ENCODE data around the gene KIF1B. TPM values are rescaled to one million over a fixed set of nuclear protein-coding genes. Genes with fewer than 3 reads are reported as not detected.
"Not testable (repeated sequence)": the region's sequence is repeated elsewhere in the genome, so short reads cannot be mapped to it uniquely, and the experiment has no call there.

Gene KIF1B
- polyA plus RNA-seq, 2 donors, result 9.6 to 13.6 TPM

DNA sequence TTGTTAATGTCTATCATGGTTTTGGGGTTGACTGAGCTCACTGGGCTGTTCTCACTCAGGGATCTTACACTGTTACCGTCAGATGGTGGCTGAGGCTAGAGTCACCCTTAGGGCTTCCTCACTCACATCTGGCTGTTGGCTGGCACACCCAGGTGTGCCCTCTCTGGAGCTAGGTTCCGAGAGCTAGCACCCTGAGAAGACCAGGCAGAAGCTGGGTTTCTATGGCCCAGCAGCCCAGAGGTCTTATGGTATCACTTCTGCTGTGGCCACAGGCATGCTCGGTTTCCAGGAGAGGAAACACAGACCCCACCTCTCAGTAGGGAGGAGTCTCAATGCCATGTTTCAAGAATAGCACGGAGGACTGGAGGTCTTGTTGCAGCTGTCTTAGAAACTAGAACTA lies 20.7 kb upstream of the KIF1B start:
- no peaks in the 10 kb centered on the region for H3K36me3 ChIP-seq (ENCODE audit: control insufficient read depth in 2 of 2, insufficient read depth in 2 of 2, low read length in 1 of 2)
- 48 to 58% methylated on average over 4 of the region's 4 CpGs for WGBS, 2 donors
- no peaks in the 10 kb centered on the region for H3K27me3 ChIP-seq (ENCODE audit: control insufficient read depth in 1 of 2, insufficient read depth in 2 of 2, low read length in 2 of 2)
- H3K4me3 ChIP-seq (ENCODE audit: low read depth in 1 of 2, low read length in 2 of 2), result no peak overlapping the region
- no peak overlapping the region for H3K27ac ChIP-seq (ENCODE audit: low read depth in 2 of 2, low read length in 1 of 2)
- no peaks in the 10 kb centered on the region for H3K9me3 ChIP-seq (ENCODE audit: control insufficient read depth in 2 of 2, insufficient read depth in 1 of 2, low read depth in 1 of 2, low read length in 1 of 2)
- no peaks in the 10 kb centered on the region for H3K4me1 ChIP-seq (ENCODE audit: control insufficient read depth in 2 of 2, insufficient read depth in 2 of 2, low read length in 1 of 2)

DNA sequence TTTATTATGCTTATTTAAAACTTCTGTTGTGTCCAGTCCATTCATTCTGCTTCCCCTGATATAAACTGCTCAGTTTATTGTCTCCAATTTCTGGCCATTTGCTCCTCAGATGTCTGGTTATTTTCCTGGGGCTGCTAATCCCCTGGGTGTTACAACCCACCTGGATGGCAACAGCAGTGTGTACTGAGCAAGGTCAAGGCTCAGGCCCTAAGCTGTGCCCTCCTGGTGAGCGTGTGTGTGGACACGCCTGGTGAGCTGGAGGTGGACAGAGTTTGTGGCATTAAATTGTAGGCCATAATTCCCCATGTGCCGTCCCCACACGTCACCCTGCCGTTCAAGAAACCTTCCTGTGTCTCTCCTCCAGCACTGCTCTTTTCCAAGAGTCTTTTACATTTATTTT lies 18.1 kb upstream of the KIF1B start:
- H3K4me1 ChIP-seq (ENCODE audit: control insufficient read depth in 2 of 2, insufficient read depth in 2 of 2, low read length in 1 of 2), result no peaks in the 10 kb centered on the region
- H3K36me3 ChIP-seq (ENCODE audit: control insufficient read depth in 2 of 2, insufficient read depth in 2 of 2, low read length in 1 of 2), result no peaks in the 10 kb centered on the region
- no peaks in the 10 kb centered on the region for H3K9me3 ChIP-seq (ENCODE audit: control insufficient read depth in 2 of 2, insufficient read depth in 1 of 2, low read depth in 1 of 2, low read length in 1 of 2)
- 86 to 87% methylated on average over 5 of the region's 5 CpGs for WGBS, 2 donors
- H3K4me3 ChIP-seq (ENCODE audit: low read depth in 1 of 2, low read length in 2 of 2), result no peak overlapping the region
- H3K27ac ChIP-seq (ENCODE audit: low read depth in 2 of 2, low read length in 1 of 2), result no peak overlapping the region
- no peaks in the 10 kb centered on the region for H3K27me3 ChIP-seq (ENCODE audit: control insufficient read depth in 1 of 2, insufficient read depth in 2 of 2, low read length in 2 of 2)

DNA sequence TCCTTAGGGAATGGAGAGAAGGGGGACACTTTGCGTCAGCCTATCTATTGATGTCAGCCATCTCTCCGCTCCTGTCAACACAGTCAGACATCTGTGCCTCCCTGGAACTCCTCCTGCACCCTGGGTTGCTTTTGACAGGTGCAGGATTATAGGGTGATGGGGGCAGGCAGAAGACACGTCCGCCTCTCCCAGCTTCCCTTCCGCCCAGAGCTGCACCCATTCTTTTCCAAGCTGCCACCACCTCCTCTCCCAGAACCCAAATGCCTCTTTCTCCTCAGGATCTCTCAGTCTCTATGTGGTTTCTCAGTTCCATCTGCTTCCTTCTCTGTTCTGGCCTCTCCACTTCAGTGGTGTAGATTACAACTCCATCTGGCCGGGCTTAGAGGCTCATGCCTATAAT lies 17.1 kb upstream of the KIF1B start:
- Histone ChIP-seq H3K27ac (ENCODE audit: low read depth in 2 of 2, low read length in 1 of 2) (no peak overlapping the region), H3K4me3 (ENCODE audit: low read depth in 1 of 2, low read length in 2 of 2) (no peak overlapping the region), H3K4me1 (ENCODE audit: control insufficient read depth in 2 of 2, insufficient read depth in 2 of 2, low read length in 1 of 2) (no peaks in the 10 kb centered on the region), H3K27me3 (ENCODE audit: control insufficient read depth in 1 of 2, insufficient read depth in 2 of 2, low read length in 2 of 2) (no peaks in the 10 kb centered on the region), H3K9me3 (ENCODE audit: control insufficient read depth in 2 of 2, insufficient read depth in 1 of 2, low read depth in 1 of 2, low read length in 1 of 2) (no peaks in the 10 kb centered on the region), H3K36me3 (ENCODE audit: control insufficient read depth in 2 of 2, insufficient read depth in 2 of 2, low read length in 1 of 2) (no peaks in the 10 kb centered on the region)
- 81 to 82% methylated on average over 6 of the region's 6 CpGs for WGBS, 2 donors

DNA sequence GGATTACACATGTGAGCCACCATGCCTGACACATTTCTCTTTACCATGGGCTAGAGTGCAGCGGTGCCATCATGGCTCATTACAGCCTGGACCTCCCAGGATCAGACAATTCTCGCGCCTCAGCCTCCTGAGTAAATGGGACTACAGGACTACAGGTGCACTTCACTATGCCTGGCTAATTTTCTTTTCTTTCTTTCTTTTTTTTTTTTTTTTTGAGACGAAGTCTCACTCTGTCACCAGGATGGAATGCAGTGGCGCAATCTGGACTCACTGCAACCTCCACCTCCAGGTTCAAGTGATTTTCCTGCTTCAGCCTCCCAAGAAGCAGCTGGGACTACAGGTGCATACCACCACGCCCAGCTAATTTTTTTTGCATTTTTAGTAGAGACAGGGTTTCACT lies 14.8 kb upstream of the KIF1B start:
- Histone ChIP-seq H3K27me3 (ENCODE audit: control insufficient read depth in 1 of 2, insufficient read depth in 2 of 2, low read length in 2 of 2) (no peaks in the 10 kb centered on the region), H3K4me3 (ENCODE audit: low read depth in 1 of 2, low read length in 2 of 2) (no peak overlapping the region), H3K36me3 (ENCODE audit: control insufficient read depth in 2 of 2, insufficient read depth in 2 of 2, low read length in 1 of 2) (no peaks in the 10 kb centered on the region), H3K9me3 (ENCODE audit: control insufficient read depth in 2 of 2, insufficient read depth in 1 of 2, low read depth in 1 of 2, low read length in 1 of 2) (no peaks in the 10 kb centered on the region), H3K27ac (ENCODE audit: low read depth in 2 of 2, low read length in 1 of 2) (no peak overlapping the region), H3K4me1 (ENCODE audit: control insufficient read depth in 2 of 2, insufficient read depth in 2 of 2, low read length in 1 of 2) (no peaks in the 10 kb centered on the region)
- WGBS, 2 donors, result 78 to 80% methylated on average over 6 of the region's 6 CpGs

DNA sequence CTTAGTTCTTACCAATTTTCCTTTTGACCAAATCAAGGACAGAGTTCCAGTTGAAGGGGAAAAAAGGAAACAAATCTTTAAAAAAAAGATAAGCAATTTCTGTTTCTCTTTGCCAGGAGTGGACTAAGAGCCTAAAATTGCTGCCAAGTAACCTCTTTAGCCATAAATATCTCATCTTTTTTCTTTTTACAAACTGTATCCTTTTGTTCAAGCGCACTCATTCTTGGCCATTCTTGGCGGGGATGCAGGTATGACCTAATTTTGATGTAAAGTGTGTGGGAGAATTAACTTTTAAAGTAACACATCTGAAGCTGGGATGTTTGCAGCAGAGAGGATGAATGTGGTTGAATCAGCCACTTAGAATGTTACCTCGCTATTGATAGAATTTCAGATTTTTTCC lies 13.4 kb upstream of the KIF1B start:
- H3K27me3 ChIP-seq (ENCODE audit: control insufficient read depth in 1 of 2, insufficient read depth in 2 of 2, low read length in 2 of 2), result no peaks in the 10 kb centered on the region
- H3K9me3 ChIP-seq (ENCODE audit: control insufficient read depth in 2 of 2, insufficient read depth in 1 of 2, low read depth in 1 of 2, low read length in 1 of 2), result no peaks in the 10 kb centered on the region
- H3K36me3 ChIP-seq (ENCODE audit: control insufficient read depth in 2 of 2, insufficient read depth in 2 of 2, low read length in 1 of 2), result no peaks in the 10 kb centered on the region
- no peak overlapping the region for H3K4me3 ChIP-seq (ENCODE audit: low read depth in 1 of 2, low read length in 2 of 2)
- H3K4me1 ChIP-seq (ENCODE audit: control insufficient read depth in 2 of 2, insufficient read depth in 2 of 2, low read length in 1 of 2), result no peaks in the 10 kb centered on the region
- 23 to 43% methylated on average over 3 of the region's 3 CpGs for WGBS, 2 donors
- H3K27ac ChIP-seq (ENCODE audit: low read depth in 2 of 2, low read length in 1 of 2), result no peak overlapping the region

DNA sequence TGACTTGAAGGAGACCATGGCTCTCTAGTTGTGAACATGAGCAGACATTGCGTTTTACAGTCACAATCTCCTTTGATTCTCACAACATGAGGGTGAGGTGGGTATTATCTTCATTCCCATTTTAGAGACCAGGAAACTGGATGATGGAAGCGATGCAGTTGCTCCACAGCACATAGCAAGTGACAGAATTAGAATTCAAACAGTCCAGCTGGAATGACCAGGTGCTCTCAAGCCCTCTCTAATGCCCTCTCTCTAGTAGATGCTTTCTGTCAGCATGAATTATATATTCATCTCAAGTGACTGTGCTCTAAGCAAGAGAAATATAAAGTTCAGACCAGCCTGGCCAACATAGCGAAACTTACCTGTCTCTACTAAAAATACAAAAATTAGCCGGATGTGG lies 9.8 kb upstream of the KIF1B start:
- no peaks in the 10 kb centered on the region for H3K4me1 ChIP-seq (ENCODE audit: control insufficient read depth in 2 of 2, insufficient read depth in 2 of 2, low read length in 1 of 2)
- H3K27me3 ChIP-seq (ENCODE audit: control insufficient read depth in 1 of 2, insufficient read depth in 2 of 2, low read length in 2 of 2), result no peaks in the 10 kb centered on the region
- no peaks in the 10 kb centered on the region for H3K36me3 ChIP-seq (ENCODE audit: control insufficient read depth in 2 of 2, insufficient read depth in 2 of 2, low read length in 1 of 2)
- no peaks in the 10 kb centered on the region for H3K9me3 ChIP-seq (ENCODE audit: control insufficient read depth in 2 of 2, insufficient read depth in 1 of 2, low read depth in 1 of 2, low read length in 1 of 2)
- no peak overlapping the region for H3K4me3 ChIP-seq (ENCODE audit: low read depth in 1 of 2, low read length in 2 of 2)
- WGBS, 2 donors, result 94 to 95% methylated on average over 4 of the region's 4 CpGs
- H3K27ac ChIP-seq (ENCODE audit: low read depth in 2 of 2, low read length in 1 of 2), result no peak overlapping the region

DNA sequence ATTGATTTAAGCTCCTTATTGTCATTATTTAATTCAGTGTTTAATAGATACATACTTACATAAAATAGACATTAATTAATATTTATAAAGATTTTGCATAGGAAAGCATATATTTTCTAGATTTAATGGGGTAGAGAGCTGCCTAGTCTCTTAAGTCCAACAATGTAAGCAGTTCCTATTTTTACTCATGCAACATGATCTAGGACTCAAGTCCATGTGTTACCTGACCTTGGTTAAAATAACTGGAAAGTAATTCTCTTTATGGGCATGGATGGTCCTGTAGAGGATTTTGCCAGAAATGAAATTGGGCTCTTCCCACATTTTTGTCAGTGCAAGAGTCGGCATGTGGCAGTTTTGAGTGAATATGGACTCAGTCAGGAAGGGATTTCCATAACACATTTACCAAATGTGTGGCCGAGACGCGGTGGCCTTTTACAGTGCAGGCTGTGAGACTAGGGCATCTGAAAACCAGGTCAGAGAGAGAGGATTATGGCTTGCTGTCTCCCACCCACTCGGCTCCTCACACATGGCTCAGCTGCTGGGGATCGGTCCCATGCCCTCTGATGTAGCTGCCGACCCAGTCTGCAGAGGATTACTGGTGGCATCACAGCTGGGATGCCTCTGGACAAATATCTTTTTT lies 6.2 kb upstream of the KIF1B start:
- Histone ChIP-seq H3K4me1 (ENCODE audit: control insufficient read depth in 2 of 2, insufficient read depth in 2 of 2, low read length in 1 of 2) (no peaks in the 10 kb centered on the region), H3K4me3 (ENCODE audit: low read depth in 1 of 2, low read length in 2 of 2) (no peak overlapping the region), H3K9me3 (ENCODE audit: control insufficient read depth in 2 of 2, insufficient read depth in 1 of 2, low read depth in 1 of 2, low read length in 1 of 2) (no peaks in the 10 kb centered on the region), H3K27me3 (ENCODE audit: control insufficient read depth in 1 of 2, insufficient read depth in 2 of 2, low read length in 2 of 2) (no peaks in the 10 kb centered on the region), H3K27ac (ENCODE audit: low read depth in 2 of 2, low read length in 1 of 2) (no peak overlapping the region), H3K36me3 (ENCODE audit: control insufficient read depth in 2 of 2, insufficient read depth in 2 of 2, low read length in 1 of 2) (no peaks in the 10 kb centered on the region)
- WGBS, 2 donors, result 71 to 75% methylated on average over 7 of the region's 7 CpGs

DNA sequence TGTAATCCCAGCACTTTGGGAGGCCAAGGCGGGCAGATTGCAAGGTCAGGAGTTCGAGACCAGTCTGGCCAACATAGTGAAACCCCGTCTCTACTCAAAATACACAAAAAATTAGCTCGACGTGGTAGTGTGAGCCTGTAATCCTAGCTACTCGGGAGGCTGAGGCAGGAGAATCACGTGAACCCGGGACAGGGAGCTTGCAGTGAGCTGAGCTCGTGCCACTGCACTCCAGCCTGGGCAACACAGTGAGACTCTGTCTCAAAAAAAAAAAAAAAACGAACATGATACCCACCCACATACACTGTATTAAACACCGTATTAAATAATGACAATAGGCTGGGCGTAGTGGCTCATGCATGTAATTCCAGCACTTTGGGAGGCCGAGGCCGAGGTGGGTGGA lies 5.2 kb upstream of the KIF1B start:
- WGBS, 2 donors, result 84% methylated on average over 14 of the region's 14 CpGs
- not testable (repeated sequence) for H3K9me3 ChIP-seq (ENCODE audit: control insufficient read depth in 2 of 2, insufficient read depth in 1 of 2, low read depth in 1 of 2, low read length in 1 of 2); H3K4me3 ChIP-seq (ENCODE audit: low read depth in 1 of 2, low read length in 2 of 2); H3K27me3 ChIP-seq (ENCODE audit: control insufficient read depth in 1 of 2, insufficient read depth in 2 of 2, low read length in 2 of 2); H3K36me3 ChIP-seq (ENCODE audit: control insufficient read depth in 2 of 2, insufficient read depth in 2 of 2, low read length in 1 of 2); H3K4me1 ChIP-seq (ENCODE audit: control insufficient read depth in 2 of 2, insufficient read depth in 2 of 2, low read length in 1 of 2); H3K27ac ChIP-seq (ENCODE audit: low read depth in 2 of 2, low read length in 1 of 2)

DNA sequence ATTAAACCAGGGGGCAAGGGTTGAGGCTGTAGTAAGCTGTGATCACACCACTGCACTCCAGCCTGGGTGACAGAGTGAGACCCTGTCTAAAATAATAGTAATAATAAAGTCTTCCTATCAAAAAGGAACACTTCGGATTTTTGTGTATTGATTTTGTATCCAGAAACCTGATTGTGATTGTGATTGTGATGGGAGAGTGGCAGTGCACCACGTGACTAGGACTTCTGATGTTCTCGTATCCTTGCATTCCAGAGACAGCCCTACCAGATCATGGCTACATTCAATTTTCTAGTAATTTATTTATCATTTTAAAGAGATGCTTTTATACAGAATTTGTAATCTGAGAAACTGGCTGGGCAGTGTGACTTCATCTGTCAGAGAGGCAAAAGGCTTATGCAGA lies 2.6 kb upstream of the KIF1B start:
- 85 to 89% methylated on average over 3 of the region's 3 CpGs for WGBS, 2 donors
- Histone ChIP-seq H3K27ac (ENCODE audit: low read depth in 2 of 2, low read length in 1 of 2) (no peak overlapping the region), H3K36me3 (ENCODE audit: control insufficient read depth in 2 of 2, insufficient read depth in 2 of 2, low read length in 1 of 2) (no peaks in the 10 kb centered on the region), H3K27me3 (ENCODE audit: control insufficient read depth in 1 of 2, insufficient read depth in 2 of 2, low read length in 2 of 2) (no peaks in the 10 kb centered on the region), H3K4me3 (ENCODE audit: low read depth in 1 of 2, low read length in 2 of 2) (no peak overlapping the region), H3K9me3 (ENCODE audit: control insufficient read depth in 2 of 2, insufficient read depth in 1 of 2, low read depth in 1 of 2, low read length in 1 of 2) (no peaks in the 10 kb centered on the region), H3K4me1 (ENCODE audit: control insufficient read depth in 2 of 2, insufficient read depth in 2 of 2, low read length in 1 of 2) (peaks cover 0 to 4% of the 10 kb centered on the region in 2 donors)

DNA sequence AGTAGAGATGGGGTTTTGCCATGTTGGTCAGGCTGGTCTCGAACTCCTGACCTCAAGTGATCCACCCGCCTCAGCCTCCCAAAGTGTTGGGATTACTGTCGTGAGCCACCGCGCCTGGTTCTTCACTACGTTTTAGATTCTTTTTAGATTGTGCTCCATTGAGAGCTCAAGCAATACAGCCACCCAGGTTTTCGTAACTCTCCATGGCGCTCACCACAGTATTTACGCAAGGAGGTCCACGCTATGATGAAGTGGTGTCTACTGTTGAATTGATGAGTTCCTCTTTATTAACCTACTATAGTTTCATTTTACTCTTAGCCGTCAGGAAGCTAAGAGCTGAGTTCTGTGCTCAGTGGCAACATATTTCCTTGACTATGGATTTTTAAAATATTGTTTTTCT lies 1.8 kb upstream of the KIF1B start:
- H3K4me1 ChIP-seq (ENCODE audit: control insufficient read depth in 2 of 2, insufficient read depth in 2 of 2, low read length in 1 of 2), result peaks cover 2 to 4% of the 10 kb centered on the region in 2 donors
- H3K9me3 ChIP-seq (ENCODE audit: control insufficient read depth in 2 of 2, insufficient read depth in 1 of 2, low read depth in 1 of 2, low read length in 1 of 2), result no peaks in the 10 kb centered on the region
- 89 to 91% methylated on average over 11 of the region's 11 CpGs for WGBS, 2 donors
- no peaks in the 10 kb centered on the region for H3K36me3 ChIP-seq (ENCODE audit: control insufficient read depth in 2 of 2, insufficient read depth in 2 of 2, low read length in 1 of 2)
- H3K27ac ChIP-seq (ENCODE audit: low read depth in 2 of 2, low read length in 1 of 2), result no peak overlapping the region
- H3K27me3 ChIP-seq (ENCODE audit: control insufficient read depth in 1 of 2, insufficient read depth in 2 of 2, low read length in 2 of 2), result no peaks in the 10 kb centered on the region
- H3K4me3 ChIP-seq (ENCODE audit: low read depth in 1 of 2, low read length in 2 of 2), result no peak overlapping the region

Data from esophagus (tissue), 2 donors.